ENCODE results near the gene KCNA2.

The KCNA2 gene

GRCh38 chr1:110601332-110601731 lies 4.8 kb downstream of the KCNA2 start:
- no peak for DNase-seq

- DNase-seq = no peak
Measured at GRCh38 chr1:110600716-110601115, 5.4 kb downstream of the KCNA2 start.

- no peak for DNase-seq
Measured at GRCh38 chr1:110597966-110598365, 8.2 kb downstream of the KCNA2 start.

- DNase-seq = no peak
Measured at GRCh38 chr1:110596312-110596711, 9.8 kb downstream of the KCNA2 start.

- DNase-seq = no peak
Measured at GRCh38 chr1:110595353-110595710, 10.8 kb downstream of the KCNA2 start.

- no peak for DNase-seq
Measured at GRCh38 chr1:110594456-110595352, 11.5 kb downstream of the KCNA2 start.

GRCh38 chr1:110593902-110594301 lies 12.3 kb downstream of the KCNA2 start:
- DNase-seq = no peak

GRCh38 chr1:110591956-110592355 lies 14.2 kb downstream of the KCNA2 start:
- no peak for DNase-seq

GRCh38 chr1:110588991-110589390 lies 17.2 kb downstream of the KCNA2 start:
- no peak for DNase-seq

GRCh38 chr1:110588486-110588885 lies 17.7 kb downstream of the KCNA2 start:
- DNase-seq = no peak

GRCh38 chr1:110587906-110588305 lies 18.3 kb downstream of the KCNA2 start:
- DNase-seq = no peak

- no peak for DNase-seq
Measured at GRCh38 chr1:110585481-110585880, 20.7 kb downstream of the KCNA2 start.

GRCh38 chr1:110584045-110584444 lies 22.1 kb downstream of the KCNA2 start:
- DNase-seq = no peak

GRCh38 chr1:110583505-110583904 lies 22.7 kb downstream of the KCNA2 start:
- DNase-seq = no peak

- DNase-seq = no peak
Measured at GRCh38 chr1:110582378-110582777, 23.8 kb downstream of the KCNA2 start.

GRCh38 chr1:110581682-110582145 lies 24.4 kb downstream of the KCNA2 start:
- no peak for DNase-seq

GRCh38 chr1:110580244-110580643 lies 25.9 kb downstream of the KCNA2 start:
- no peak for DNase-seq

GRCh38 chr1:110579460-110579859 lies 26.7 kb downstream of the KCNA2 start:
- no peak for DNase-seq

- DNase-seq = no peak
Measured at GRCh38 chr1:110576441-110576840, 29.7 kb downstream of the KCNA2 start.

GRCh38 chr1:110573314-110573713 lies 32.8 kb downstream of the KCNA2 start:
- DNase-seq = no peak

GRCh38 chr1:110572751-110573150 lies 33.4 kb downstream of the KCNA2 start:
- DNase-seq = no peak

GRCh38 chr1:110570901-110571300 lies 35.3 kb downstream of the KCNA2 start:
- DNase-seq = no peak

- no peak for DNase-seq
Measured at GRCh38 chr1:110570307-110570706, 35.9 kb downstream of the KCNA2 start.

- no peak for DNase-seq
Measured at GRCh38 chr1:110566836-110567235, 39.3 kb downstream of the KCNA2 start.

- no peak for DNase-seq
Measured at GRCh38 chr1:110565565-110565964, 40.6 kb downstream of the KCNA2 start.

All from T-helper 9 cell (primary cell).